ENCODE measurements around the gene ACTR5. TPM values are rescaled to one million over a fixed set of nuclear protein-coding genes. Genes with fewer than 3 reads are reported as not detected.

Gene ACTR5
- total RNA-seq, 1 experiment from 2014 or later = 22.0 TPM

- no peak for TF ChIP-seq ZBTB33 (IDR thresholded peaks at IDR 0.05; ENCODE audit: extremely low read depth, insufficient replicate concordance, low read length)
- no peak for TF ChIP-seq CBX3 (IDR thresholded peaks at IDR 0.05; ENCODE audit: low read depth)
- no peak for TF ChIP-seq ATF3 (IDR thresholded peaks at IDR 0.05)
- TF ChIP-seq ZFX (IDR thresholded peaks at IDR 0.05) = no peak
- no peak for TF ChIP-seq FOSL1 (IDR thresholded peaks at IDR 0.05; ENCODE audit: low read depth)
Observed at GRCh38 chr20:38782275-38782674, 34.0 kb downstream of the ACTR5 start (continued).

GRCh38 chr20:38787870-38788269, 39.6 kb downstream of the ACTR5 start:
- no peaks in the 10 kb centered on the region for H3K9me2 ChIP-seq (ENCODE audit: insufficient read depth)
- no peak overlapping the region for H3K27ac ChIP-seq (ENCODE audit: low read depth, low read length)
- no peaks in the 10 kb centered on the region for H3K36me3 ChIP-seq (ENCODE audit: control insufficient read depth in 1 of 2, insufficient read depth in 2 of 2, low read length in 2 of 2)
- H3K4me2 ChIP-seq (ENCODE audit: low read length) = no peak overlapping the region
- intact Hi-C loops (cut with micrococcal nuclease) = no loop called here
- no peaks in the 10 kb centered on the region for H3K27me3 ChIP-seq (ENCODE audit: insufficient read depth, low read length)
- ChIA-PET RAD21 (ENCODE audit: low non-redundant PET in 1 of 2, low total read pairs in 2 of 2, uncharacterized antibody in 2 of 2, unreplicated experiment in 2 of 2) (no interaction called here), POLR2A (interaction anchor here (3.6 kb wide), 1 partner anchor 9 kb away, joined by 14 read pairs; no protein-coding TSS in a partner anchor), CTCF (interaction anchor here (0.9 kb wide), 1 partner anchor 23 kb away, joined by 3 read pairs; no protein-coding TSS in a partner anchor)
- peaks cover 34 to 53% of the 10 kb centered on the region in 2 experiments for H3K4me1 ChIP-seq (ENCODE audit: control insufficient read depth in 1 of 2, insufficient read depth in 2 of 2, low read length in 2 of 2)
- TF ChIP-seq EZH2 (IDR thresholded peaks at IDR 0.05) (no peak), SRF (IDR thresholded peaks at IDR 0.05; ENCODE audit: low read depth) (no peak), JUND (IDR thresholded peaks at IDR 0.05) (no peak), RAD21 (IDR thresholded peaks at IDR 0.05; ENCODE audit: low read depth) (no peak), SP1 (IDR thresholded peaks at IDR 0.05; ENCODE audit: low read depth) (no peak), TCF7L2 (IDR thresholded peaks at IDR 0.05; ENCODE audit: borderline replicate concordance, extremely low read depth, insufficient read depth, insufficient read length) (no peak)
- no TSS peak for BruUV-seq (replicated peaks)
- H2AFZ ChIP-seq (ENCODE audit: low read depth, low read length, poor library complexity, severe bottlenecking) = no peak overlapping the region
- no peaks in the 10 kb centered on the region for H3K9me3 ChIP-seq (ENCODE audit: control insufficient read depth in 1 of 2, insufficient read depth in 1 of 2, low read depth in 1 of 2, low read length in 2 of 2)
- no peaks in the 10 kb centered on the region for H4K20me1 ChIP-seq (ENCODE audit: insufficient read depth)
- no peak for ATAC-seq
- no peaks in the 10 kb centered on the region for H3K79me2 ChIP-seq (ENCODE audit: insufficient read depth, low read length)
- no peak for DNase-seq (ENCODE audit: low read depth, low spot score)
- H3K4me3 ChIP-seq (replicated peaks in 1 of 2; ENCODE audit: low read depth in 1 of 2, low read length in 2 of 2) = no peak overlapping the region
- H3K9ac ChIP-seq (ENCODE audit: low read length) = no peak overlapping the region

Measured in HCT116 (cell line).